ENCODE results near the gene IPO9.

DNA sequence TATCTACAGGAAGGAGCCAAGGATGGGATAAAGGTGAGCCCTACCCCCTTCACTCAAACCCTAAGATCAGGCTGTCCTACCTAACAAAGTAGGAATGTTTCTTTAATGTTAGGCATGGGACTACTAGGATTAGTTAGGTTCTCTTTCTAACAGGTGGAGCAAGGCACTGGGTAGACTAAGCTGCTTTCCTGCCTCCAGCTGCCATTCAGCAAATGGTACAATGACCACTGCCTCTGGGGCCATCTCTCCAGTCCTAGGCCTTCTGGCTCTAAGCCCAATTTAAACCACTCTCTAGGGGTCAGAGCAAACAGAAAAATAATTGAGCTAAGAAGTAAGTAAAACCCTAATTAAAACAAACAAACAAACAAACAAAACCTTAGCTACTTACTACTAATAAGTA is 15.7 kb upstream of the IPO9 start:
- TF ChIP-seq CTCF (optimal IDR thresholded peaks at IDR 0.05 in 1 of 3, IDR thresholded peaks at IDR 0.05 in 1 of 3, conservative IDR thresholded peaks at IDR 0.05 in 1 of 3; ENCODE audit: extremely low read depth in 1 of 3, insufficient read depth in 2 of 3, low read length in 3 of 3) (no peak), EZH2 (IDR thresholded peaks at IDR 0.05; ENCODE audit: low read length) (no peak)
